ENCODE data around the gene PDE6C.

Gene PDE6C

DNA sequence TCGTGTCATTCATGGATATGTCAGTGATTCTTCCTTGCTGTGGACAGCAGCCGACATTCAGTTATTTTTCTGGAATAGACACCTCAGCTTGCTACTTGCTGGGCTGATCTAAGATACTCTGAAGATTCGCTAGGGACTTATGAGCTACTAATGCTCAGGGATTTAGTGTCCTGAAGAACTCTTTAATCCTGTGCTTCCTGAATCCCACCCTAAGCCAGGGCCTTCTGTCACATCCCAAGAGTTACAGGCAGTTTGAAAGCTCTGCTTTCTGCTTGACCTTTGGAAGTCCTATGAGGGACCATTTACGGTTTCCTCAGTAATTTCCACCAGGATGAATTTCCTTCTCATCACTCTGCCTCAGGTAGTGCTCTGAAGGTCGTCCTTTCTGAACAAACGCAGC, at the start of gene PDE6C:
Gene PDE6C, plus strand, starts transcription at position 227 of the 400 bp plus-strand sequence. CDS start 189 bp downstream, outside the sequence.
- DNase-seq (ENCODE audit: insufficient read length, low spot score) (no peak), FAIRE-seq (no peak)

DNA sequence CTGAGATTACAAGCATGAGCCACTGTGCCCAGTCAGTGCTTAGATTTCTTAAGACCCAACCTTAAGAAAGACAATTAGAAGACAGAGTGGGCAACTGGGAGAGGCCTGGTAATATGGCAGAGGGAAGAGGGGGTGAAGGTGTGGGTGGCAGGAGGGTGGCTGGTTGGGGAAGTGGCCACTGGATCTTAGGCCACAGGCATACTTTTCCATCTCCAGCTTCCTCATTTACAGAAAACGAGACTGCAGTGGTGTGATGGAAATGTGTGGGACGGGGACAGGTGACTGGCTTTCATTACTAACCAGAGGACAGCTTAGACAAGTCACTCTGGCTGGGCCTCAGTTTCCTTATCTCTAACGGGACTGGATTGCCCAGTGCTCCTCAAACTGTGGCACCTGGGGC, 46.9 kb upstream of the PDE6C start:
- FAIRE-seq: no peak
- no peak for DNase-seq (ENCODE audit: insufficient read length, low spot score)

DNA sequence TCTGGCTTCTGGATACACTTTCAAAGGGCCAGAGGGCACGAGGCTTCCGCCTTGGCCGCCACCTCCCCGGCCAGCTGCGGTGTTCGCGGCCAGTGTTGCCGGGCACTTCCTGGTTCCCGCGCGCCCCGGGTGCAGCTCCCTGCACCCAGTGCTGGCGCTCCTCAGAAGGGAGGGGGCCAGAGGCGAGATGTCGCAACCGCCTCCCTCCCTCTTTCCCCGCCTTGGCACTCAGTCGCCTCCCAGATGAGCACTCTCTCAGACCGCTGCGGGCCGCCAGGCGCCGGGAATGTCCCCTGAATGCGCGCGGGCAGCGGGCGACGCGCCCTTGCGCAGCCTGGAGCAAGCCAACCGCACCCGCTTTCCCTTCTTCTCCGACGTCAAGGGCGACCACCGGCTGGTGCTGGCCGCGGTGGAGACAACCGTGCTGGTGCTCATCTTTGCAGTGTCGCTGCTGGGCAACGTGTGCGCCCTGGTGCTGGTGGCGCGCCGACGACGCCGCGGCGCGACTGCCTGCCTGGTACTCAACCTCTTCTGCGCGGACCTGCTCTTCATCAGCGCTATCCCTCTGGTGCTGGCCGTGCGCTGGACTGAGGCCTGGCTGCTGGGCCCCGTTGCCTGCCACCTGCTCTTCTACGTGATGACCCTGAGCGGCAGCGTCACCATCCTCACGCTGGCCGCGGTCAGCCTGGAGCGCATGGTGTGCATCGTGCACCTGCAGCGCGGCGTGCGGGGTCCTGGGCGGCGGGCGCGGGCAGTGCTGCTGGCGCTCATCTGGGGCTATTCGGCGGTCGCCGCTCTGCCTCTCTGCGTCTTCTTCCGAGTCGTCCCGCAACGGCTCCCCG, 45.7 kb upstream of the PDE6C start, which contains the start of gene FFAR4:
Gene FFAR4, plus strand, starts transcription at position 231 of the 842 bp plus-strand sequence. Its CDS starts 56 bp downstream, at position 287.
- DNase-seq (ENCODE audit: insufficient read length, low spot score) (peak; percentile 45), FAIRE-seq (peak; percentile 63)

DNA sequence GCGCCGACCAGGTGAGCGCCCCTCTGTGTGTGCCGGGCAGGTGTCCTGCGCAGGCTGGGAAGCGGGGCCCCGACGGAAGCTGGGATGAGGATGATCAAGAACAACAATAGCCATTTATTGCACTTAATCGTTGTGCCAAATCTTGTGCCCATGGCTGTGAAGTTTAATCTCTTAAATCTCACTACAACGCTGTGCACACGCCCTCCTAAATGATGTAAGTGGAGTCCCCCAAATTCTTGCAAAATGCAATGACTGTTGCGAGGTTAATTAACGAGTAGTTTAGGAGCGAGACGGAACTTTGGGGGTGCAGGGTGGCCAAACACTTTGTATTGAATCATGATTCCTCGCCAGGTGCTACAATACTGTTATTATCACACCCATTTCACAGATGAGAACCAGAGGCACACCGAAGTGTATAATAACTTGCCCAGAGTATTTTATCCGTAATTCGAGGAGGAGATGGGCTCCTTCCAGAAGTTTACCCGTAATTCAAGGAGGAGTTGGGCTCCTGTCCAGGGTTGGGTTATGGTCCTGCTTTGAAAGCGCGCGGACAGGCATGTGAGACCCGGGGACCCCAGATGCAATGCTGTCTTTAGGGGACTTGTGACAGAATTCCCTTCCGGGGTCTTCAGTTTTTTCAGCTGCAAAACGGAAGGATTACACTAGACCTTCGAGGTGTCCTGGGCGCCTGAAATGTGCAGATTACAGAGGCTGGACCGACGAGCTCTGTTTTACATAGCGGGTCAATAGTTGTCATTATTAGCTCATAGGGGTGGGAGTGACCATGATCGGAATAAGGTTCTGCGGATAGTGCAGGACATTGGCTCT, 44.8 kb upstream of the PDE6C start:
- DNase-seq (ENCODE audit: insufficient read length, low spot score) (no peak), FAIRE-seq (no peak)

DNA sequence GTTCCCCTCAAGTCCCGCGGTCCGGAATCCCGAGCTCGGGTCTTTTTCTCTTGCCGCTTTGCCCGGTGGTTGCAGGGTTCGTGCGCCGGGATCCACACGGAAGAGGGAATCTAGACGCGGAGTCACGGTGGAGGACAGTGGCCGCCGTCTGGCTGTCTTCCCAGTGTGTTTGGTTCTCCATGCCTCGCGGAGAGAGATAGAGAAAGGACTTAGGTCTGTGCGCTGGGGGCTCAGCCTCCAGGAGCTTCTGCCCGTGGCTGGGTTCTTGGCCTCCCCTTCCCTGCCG, 44.3 kb upstream of the PDE6C start:
- no peak for DNase-seq (ENCODE audit: insufficient read length, low spot score)
- no peak for FAIRE-seq

DNA sequence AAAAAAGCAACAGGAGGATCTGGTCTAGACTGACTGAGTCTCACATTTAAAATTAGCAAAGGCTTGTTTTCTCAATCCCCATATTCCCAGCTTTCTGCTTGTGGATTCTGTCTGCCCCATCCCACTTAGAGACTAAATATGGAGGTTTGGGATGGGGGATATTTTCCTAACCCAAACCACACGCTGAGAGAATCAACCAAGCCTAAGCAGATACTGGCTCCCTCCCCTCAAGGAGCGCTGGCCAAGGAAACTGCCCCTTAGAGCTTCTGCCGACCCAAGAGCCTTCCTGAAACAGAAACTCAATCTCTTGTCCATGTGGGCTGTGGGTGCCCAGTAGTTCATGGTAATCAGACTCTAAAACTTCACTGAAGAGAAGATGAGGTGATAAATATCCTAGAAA, 42.0 kb upstream of the PDE6C start:
- DNase-seq (ENCODE audit: insufficient read length, low spot score) (no peak), FAIRE-seq (no peak)

DNA sequence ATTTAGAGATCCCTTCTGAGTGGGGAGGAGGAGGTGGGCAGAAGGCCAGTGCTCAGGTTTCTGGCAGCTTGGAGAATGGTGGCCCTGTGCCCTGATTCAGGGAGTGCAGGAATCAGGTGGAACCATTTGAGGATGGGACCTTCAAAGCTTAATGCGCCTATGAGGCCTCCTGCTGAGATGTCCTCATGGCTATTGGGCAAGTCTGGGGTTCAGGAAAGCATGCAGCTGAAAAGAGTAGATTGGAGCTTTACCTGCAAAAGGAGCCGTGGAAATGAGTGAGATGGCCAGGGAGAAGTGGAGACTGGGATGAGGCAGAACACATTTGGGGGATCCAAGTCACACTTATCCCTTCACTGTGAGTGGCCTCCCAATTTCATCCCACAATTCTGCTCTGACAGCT, 39.7 kb upstream of the PDE6C start:
- DNase-seq (ENCODE audit: insufficient read length, low spot score) (no peak), FAIRE-seq (no peak)

DNA sequence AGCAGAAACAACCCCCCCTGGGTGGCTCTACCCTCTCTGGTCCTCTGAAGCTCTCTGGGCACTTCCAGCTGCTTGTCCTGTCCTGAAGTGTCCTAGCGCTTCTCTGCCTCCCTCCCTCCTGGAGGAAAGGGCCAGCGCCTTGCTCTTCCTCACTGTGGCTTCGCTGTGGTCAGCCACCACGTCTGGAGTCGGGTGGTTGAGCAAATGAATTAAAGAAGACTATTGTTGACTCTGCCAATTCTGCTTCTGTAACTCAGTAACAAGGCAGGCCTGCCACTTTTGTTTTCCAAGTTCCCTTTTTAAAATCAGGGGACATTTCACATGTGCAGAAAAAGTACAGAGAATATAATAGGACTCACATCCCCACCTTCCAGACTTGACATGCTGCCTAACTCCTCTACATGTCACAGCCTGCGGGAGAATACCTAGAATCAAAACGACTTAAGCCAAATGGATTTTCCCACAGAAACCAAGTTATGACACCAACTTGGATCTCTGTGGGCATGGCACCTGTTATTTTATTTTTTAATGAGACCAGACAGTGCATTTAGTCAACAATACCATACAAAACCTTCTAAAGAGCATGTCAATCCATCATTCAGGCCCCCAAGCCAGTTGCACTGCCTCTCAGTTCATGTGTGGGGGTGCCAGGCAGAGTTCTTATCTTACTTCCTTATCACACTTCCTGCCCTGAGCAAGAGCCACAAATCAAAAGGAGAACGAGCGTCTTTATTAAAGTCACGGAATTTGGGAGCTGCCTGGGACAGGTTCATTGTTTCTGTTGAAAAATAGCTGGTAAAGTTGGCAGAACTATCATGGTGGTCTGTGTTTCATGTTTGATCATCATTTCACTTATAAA, 39.1 kb upstream of the PDE6C start:
- DNase-seq (ENCODE audit: insufficient read length, low spot score): no peak
- no peak for FAIRE-seq

DNA sequence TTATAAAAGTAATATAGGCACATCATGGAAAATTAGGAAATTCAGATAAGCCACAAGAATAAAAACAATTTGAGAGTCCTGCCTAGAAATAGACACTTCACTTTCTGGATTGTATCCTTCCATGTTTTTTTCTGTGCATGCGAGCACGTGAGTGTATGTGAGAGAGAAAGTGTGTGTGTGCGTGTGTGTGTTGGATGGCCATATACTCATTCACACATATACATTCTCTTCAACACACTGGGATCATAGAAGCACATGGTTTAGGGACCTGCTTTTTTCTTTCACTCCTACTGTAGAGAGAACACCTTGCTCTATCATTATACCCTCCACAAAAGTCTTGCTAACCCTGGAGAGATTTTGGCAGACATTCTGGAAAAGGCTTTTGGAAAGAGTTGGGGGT, 38.4 kb upstream of the PDE6C start:
- FAIRE-seq: no peak
- DNase-seq (ENCODE audit: insufficient read length, low spot score): no peak

DNA sequence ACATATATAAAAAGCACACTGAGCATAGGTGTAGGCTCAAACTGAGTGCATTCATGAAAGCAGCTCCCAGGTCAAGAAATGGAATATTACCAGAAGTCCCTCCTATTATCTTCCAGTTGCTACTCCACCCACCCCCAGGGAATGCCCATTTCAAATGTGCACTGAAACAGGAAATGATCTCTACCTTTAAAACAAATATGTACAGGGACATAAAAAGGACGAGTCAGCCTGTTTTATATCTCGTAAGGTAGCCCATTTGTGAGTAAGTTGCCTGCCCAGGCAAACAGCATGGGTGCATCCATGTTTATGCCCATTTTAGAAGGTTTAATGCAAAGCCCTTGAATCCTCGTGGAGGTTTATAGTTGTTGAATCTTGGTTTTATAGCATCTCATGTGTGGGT, 35.4 kb upstream of the PDE6C start:
- DNase-seq (ENCODE audit: insufficient read length, low spot score) (no peak), FAIRE-seq (no peak)

DNA sequence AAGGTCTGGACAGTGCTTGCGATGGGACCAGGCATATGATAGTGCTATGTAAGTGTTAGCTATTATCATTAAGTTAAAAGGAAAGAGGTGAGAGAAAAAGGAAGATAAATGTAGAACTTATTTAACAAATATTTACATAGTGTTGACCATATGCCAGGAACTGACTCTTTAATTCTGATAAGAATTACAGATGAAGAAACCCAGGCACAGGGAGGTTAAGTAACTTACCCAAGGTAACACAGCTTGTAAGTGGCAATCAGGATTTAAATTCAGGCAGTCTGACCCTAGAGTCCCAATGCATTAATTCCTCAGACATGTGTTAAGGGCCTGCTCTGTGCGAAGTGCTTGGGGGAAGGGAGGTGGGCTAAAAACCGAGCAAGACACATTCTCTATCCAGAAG, 34.8 kb upstream of the PDE6C start:
- DNase-seq (ENCODE audit: insufficient read length, low spot score): no peak
- FAIRE-seq: no peak

DNA sequence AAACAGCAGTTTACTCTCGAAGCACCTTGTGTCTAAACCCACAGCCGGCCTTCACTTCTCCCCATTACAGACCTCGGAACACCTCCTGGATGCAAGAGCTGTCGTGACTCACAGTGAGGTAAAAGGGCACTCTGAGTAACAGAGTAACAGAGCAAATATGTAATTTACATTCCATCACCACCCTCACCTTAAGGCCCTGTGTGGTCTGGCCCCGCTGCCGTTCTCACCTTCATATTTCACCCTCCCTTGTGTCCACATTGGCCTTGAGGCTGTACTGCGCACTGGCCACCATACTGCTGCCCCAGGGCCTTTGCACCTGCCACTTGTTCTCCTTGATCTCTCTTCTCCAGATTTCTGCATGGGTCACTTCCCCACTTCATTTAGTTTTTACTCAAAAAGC, 33.2 kb upstream of the PDE6C start:
- no peak for DNase-seq (ENCODE audit: insufficient read length, low spot score)

DNA sequence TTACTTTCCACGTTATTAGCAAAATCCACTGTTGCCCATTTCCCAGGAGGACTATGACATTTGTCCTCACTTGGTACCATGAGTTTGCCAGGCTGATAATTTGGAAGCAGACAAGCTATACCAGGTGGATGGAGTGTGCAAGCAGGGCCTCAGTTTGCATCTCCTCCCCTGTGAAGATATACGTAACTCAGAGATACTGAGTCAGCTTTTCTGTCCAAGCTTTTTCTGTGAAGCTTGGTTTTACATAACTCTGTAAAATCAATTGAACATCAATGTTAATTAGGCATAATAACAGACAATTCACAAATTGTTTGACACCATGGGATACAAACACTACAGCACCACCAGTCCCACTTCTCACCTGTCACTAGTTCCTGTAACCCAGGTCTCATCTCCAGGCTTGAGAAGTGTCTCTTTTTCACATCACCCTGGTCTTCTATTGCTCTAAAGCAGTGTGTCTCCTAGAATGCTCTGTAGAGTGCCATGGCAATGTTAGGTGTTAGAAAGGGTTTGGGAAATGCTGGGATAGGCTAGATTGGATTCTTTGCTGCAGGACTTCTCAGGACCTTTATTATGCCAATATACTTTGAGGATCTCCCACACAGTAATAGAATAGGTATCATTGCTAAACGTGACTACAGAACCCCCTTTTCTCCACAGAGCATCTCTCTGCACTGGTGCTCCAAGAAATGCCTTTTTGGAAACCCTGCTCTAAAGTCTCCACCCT, 32.2 kb upstream of the PDE6C start:
- no peak for FAIRE-seq
- DNase-seq (ENCODE audit: insufficient read length, low spot score): no peak

More for the DNA sequence above, 33.2 kb upstream of the PDE6C start:
- peak; percentile 36 for FAIRE-seq

DNA sequence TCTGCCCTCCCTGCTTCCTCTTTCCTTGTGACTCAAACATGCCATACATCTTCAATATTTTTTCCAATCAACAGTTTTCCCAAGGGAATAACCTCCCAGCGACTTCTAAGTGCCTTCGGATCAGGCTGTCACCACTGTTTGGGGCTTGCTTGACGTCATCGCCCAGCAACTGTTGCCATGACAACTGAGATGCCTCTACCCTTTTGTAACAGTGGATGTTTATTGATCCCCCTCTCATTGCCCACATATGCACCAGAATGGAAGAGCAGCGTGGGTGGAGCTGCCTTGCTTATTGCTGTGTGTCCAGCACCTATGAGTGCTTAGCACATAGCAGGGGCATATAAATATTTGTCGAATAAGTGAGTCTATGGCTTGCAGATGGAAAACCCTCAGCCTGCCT, 31.5 kb upstream of the PDE6C start:
- FAIRE-seq (no peak), DNase-seq (ENCODE audit: insufficient read length, low spot score) (no peak)

DNA sequence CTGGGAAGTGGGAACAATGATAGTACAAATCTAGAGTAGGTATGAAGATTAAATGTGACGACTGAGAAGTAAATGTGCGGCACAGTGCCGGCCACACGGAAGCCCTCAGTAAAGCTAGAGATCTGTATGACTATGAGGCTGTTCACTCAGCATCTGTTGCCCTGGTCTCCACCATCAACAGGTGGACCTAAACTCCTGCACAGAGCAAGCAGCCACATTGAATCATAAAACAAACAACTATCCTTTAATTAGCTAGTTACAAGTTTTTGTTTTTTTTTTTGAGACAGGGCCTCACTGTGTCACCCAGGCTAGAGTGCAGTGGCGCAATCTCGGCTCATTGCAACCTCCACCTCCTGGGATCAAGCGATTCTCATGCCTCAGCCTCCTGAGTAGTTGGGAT, 27.9 kb upstream of the PDE6C start:
- no peak for FAIRE-seq
- DNase-seq (ENCODE audit: insufficient read length, low spot score): no peak

DNA sequence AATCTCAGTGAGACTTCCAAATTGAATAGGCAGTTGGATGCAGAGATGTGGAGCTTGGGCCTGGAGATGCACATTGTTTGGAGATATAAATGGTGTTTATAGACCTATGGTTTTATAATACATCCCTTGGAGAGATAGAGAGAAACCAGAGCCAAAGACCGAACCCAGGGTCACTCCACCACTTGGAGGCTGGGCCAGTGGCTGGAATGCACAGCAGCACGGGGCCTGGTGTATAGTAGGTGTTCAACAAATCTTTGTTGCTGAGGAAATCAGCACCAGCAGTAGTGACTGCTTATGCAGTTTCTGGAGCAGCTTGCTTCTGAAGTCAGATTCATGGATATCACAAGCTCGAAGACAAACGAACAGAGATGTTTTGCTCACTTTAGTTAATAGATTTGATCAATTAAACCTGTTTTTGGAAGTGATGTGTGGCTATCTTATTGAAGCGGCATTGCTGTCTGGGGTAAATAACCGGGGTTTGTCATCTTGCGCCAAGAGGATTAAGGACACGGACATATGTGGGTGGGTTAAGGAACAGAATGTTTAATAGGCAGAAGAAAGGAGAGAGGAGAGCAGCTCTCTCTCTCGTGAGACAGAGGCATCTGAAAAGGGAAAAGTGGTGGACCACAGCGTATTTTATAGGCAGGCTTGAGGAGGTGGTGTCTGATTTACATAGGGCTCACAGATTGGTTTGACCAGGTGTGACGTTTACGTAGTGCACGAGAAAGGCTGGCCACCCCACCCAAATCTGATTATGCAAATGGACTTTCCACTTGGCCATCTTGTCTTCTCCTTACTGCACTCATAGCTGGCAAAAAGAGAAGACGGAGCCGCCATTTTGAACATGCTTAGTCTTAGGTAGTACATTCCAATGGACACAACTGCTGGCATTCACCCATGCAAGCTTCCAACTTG, 22.4 kb upstream of the PDE6C start:
- no peak for FAIRE-seq
- no peak for DNase-seq (ENCODE audit: insufficient read length, low spot score)

DNA sequence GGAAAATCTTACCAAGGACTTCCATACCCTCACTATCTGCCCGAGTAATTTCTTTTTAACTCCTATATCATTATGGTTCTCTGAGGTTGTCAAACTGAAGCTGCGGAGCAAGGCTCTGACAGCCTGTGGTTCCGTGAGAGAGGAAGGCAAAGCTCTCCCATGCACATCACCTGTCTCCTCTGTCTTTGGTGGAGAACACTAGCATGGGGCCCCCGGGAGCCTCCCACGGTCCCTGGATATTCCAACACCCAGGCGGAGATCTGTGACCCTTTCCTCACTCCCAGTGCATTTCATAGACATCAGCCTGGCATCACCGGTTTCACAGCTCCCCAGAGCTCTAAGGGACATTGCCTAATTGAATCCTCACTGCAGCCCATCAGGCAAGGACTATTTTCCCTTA, 21.7 kb upstream of the PDE6C start:
- DNase-seq (ENCODE audit: insufficient read length, low spot score): no peak
- no peak for FAIRE-seq

DNA sequence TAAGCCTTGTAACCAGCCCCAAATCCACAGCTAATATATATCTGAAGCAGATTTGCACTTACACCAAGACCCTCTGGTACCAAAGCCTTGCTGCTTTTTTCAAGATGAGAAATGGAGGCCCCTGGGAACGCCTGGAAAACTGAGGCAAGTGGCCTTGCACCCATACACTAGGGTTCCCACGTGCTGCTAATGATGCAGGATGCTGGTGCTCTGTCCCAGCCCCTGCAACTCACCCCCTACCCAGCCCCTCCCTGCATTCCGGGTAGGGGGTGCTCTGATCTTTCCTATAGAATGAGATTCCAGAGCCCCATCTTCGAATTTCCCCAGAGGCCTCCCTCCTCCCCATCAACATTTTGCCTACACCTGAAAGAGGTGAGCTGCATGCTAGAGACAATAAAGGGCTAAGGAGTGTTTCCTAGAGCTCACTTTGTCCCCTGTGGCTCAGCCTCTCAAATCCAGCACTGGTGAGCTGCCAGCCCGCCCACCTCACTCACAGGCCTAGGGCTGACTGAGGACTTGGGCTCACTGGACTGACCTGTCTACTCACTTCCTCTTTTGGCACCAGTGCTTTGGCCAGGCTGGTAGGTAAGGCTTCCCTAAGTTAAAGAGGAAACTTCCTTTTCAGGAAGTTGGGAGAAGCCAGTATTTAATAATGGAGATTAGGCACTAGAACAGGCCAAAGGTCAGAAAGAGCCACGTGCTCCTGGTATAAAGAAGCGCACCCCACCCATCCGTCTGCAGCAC, 21.1 kb upstream of the PDE6C start:
- no peak for DNase-seq (ENCODE audit: insufficient read length, low spot score)
- FAIRE-seq: no peak

DNA sequence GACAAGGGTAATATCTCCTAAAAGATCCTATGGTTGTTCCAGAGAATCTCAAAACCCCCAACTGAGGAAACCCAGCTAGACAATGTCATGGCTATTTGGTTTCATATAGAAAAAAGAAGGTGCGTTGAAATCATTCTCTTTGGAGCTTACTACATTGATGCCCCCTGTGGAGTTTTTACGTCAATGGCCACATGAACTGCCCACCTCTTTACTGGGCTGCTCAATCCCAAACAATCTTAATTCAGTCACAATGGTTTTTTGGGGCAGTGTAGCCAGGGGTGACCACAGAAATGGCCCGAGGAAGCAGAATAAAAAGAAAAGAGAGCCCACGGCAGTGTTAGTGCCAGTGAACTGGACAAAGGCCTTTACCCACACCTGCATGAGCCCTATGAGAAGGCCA, 19.1 kb upstream of the PDE6C start:
- no peak for FAIRE-seq
- DNase-seq (ENCODE audit: insufficient read length, low spot score): no peak
